Lung (tissue), 12 donors: ENCODE data around the gene IGSF21. TPM values are rescaled to one million over a fixed set of nuclear protein-coding genes. Genes with fewer than 3 reads are reported as not detected.

Source experiments
- ATAC-seq: fragments of 200-7000 bp; cut with Tn5 transposase; one replicate; pipeline ENCODE4 v1.9.1; 2020; ENCODE audit warnings: moderate number of reproducible peaks; ENCODE audit not compliant: insufficient read depth, low FRiP score
- DNase-seq, 3 donors: peaks; one replicate each; pipeline ENCODE4 v3.0.0-alpha.2; 2013 to 2017
- H3K27ac ChIP-seq, 2 donors: one replicate each; pipeline ENCODE4 v1.5.1; 2013; ENCODE audit warnings: mild to moderate bottlenecking in 2 of 2, moderate library complexity in 2 of 2, control low read depth in 1 of 2, inconsistent platforms in 1 of 2, low read depth in 1 of 2, low read length in 1 of 2
- H3K27me3 ChIP-seq, 3 donors: one replicate each; pipeline ENCODE4 v1.5.1; 2013; ENCODE audit warnings: low read length in 2 of 3; ENCODE audit not compliant: control insufficient read depth in 3 of 3, insufficient read depth in 3 of 3
- H3K36me3 ChIP-seq, 4 donors: one replicate each; pipeline ENCODE4 v1.5.1; 2013; ENCODE audit warnings: low read length in 4 of 4, mild to moderate bottlenecking in 1 of 4, moderate library complexity in 1 of 4; ENCODE audit not compliant: control insufficient read depth in 4 of 4, insufficient read depth in 4 of 4
- H3K4me1 ChIP-seq, 5 donors: one replicate each; pipeline ENCODE4 v1.5.1; 2013; ENCODE audit warnings: low read length in 5 of 5, mild to moderate bottlenecking in 2 of 5, moderate library complexity in 1 of 5; ENCODE audit not compliant: control insufficient read depth in 5 of 5, insufficient read depth in 5 of 5
- H3K4me3 ChIP-seq: one replicate; pipeline ENCODE4 v1.5.1; 2013; ENCODE audit warnings: mild to moderate bottlenecking, control low read depth, moderate library complexity
- H3K9ac ChIP-seq, 2 donors: one replicate each; pipeline ENCODE4 v1.5.1; 2013; ENCODE audit warnings: low read length in 2 of 2, control low read depth in 1 of 2; ENCODE audit not compliant: insufficient read depth in 1 of 2
- H3K9me3 ChIP-seq, 4 donors: one replicate each; pipeline ENCODE4 v1.5.1; 2013; ENCODE audit warnings: low read length in 3 of 4, mild to moderate bottlenecking in 1 of 4, moderate library complexity in 1 of 4; ENCODE audit not compliant: control insufficient read depth in 4 of 4, insufficient read depth in 3 of 4
- WGBS, 2 donors: extraction: QIAGEN DNeasy Blood & Tissue Kit; methylation state at CpG; one replicate each; pipeline ENCODE4 v1.1.7; 2013; 5-methylcytosine and 5-hydroxymethylcytosine counted together
- polyA plus RNA-seq, 2 donors: library from polyadenylated mRNA; stranded (reverse); fragments of 200-250 nt; gene quantifications; one replicate each; pipeline ENCODE4 v1.2.1, GENCODE V29; 2013
- total RNA-seq, 2 donors: library from RNA; depleted of rRNA in 1 of 2; stranded (reverse); fragments of >200 nt in 1 of 2; gene quantifications; one replicate each; pipeline ENCODE4 v1.2.1, GENCODE V29; 2014 to 2021
- TF ChIP-seq, protein P1 (sequence below): IDR thresholded peaks from 2 replicates; pipeline ENCODE4 v1.5.1; 2012; ENCODE audit warnings: mild to moderate bottlenecking; ENCODE audit errors: control extremely low read depth, extremely low read depth
- donor health status: control.
- donor health status: control.
- donor health status: Bipolar disorder and iron deficiency.
- donor health status: healthy.
- donor health status: DM: yes; HTN: yes; CAD: no.

IGSF21 gene
- total and polyA plus RNA-seq, 4 donors, result 0.18 to 2.6 (median 0.62) TPM

DNA sequence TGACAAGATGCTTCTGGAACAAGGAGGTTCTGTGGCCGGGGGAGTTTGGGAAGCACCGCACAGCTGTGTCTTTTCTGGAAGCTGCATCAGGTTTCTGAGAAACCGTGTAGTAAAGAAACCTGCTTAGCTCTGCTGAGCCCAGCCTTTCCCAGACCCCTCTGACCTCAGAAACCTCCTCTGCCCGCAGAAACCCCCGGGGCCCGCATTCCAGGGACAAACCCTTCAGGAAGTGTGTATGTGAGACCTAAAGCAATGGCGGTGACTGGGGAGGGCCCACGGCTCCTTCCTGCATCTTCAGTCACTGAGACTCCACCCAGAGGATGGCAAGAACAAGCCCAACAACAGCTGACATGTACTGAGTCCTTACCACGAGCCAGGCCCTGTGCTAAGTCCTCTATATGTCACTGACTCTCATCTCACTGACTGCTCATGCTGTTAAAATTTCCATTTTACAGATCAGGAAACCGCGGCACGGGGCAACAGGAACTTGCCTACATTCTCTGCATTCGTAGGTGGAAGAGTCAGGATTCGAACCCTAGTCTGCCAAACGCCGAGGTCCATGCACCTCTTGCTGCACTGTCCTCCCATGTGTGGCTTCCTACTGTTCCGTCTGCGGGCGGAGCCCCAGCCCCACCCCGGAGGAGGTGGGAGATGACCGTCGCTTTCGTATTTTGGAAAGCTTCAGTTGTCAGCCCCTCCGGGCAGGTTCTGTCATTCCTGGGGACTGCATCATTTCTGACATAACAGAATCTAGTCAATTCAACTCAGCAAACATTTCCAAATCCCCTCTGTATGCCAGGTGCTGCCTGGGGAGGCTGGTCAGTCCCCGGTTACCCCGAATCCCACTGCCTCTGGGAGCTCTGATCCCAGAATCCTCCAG lies 299.8 kb downstream of the IGSF21 start:
- no peak overlapping the region for H3K4me3 ChIP-seq
- DNase-seq, result no peak
- no peak for ATAC-seq

DNA sequence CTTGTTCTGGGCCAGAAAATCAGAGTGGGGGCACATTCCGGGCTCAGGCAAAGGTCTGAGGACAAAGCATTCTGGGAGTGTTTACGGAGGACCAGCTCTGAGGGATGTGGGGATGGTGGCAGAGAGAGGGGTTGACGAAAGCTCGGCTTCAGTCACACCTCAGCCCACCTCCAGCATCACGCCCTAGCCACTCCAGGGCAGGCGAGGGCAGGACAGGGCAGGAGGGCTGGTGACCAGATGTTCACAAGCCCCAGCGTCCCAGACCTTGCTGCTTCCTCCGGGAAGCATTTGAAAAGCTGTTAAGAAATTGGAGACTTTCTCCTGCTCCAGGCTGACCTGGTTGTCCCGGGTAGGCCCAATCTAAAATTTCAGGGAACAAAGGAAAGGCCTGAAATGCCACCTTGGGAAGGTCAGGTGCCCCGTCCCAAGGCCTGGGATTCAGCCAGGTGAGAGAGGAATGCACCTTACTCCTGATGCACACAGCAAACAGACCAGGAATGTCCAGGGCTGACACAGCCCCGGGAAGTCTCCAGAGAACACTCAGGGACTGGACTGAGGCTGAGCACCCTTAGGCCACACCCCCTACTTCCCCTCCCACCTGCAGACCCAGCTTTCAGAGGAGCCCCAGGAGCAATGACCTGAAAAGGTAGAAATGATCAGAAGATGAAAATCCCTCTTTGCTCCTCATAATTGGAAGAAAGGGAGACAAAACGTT lies 301.2 kb downstream of the IGSF21 start:
- Histone ChIP-seq H3K36me3 (no peaks in the 10 kb centered on the region), H3K4me3 (no peak overlapping the region), H3K4me1 (no peaks in the 10 kb centered on the region), H3K9me3 (peaks cover 0 to 27% (median 2%) of the 10 kb centered on the region in 4 donors), H3K9ac (no peak overlapping the region), H3K27ac (no peak overlapping the region), H3K27me3 (no peaks in the 10 kb centered on the region)
- ATAC-seq (no peak), DNase-seq (no peak)
- 47 to 64% methylated on average over 12 of the region's 12 CpGs for WGBS, 2 donors
- TF ChIP-seq, protein P1, sequence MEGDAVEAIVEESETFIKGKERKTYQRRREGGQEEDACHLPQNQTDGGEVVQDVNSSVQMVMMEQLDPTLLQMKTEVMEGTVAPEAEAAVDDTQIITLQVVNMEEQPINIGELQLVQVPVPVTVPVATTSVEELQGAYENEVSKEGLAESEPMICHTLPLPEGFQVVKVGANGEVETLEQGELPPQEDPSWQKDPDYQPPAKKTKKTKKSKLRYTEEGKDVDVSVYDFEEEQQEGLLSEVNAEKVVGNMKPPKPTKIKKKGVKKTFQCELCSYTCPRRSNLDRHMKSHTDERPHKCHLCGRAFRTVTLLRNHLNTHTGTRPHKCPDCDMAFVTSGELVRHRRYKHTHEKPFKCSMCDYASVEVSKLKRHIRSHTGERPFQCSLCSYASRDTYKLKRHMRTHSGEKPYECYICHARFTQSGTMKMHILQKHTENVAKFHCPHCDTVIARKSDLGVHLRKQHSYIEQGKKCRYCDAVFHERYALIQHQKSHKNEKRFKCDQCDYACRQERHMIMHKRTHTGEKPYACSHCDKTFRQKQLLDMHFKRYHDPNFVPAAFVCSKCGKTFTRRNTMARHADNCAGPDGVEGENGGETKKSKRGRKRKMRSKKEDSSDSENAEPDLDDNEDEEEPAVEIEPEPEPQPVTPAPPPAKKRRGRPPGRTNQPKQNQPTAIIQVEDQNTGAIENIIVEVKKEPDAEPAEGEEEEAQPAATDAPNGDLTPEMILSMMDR, result no peak

More for the DNA sequence above, 299.8 kb downstream of the IGSF21 start:
- no peak overlapping the region for H3K27ac ChIP-seq
- H3K27me3 ChIP-seq, result no peaks in the 10 kb centered on the region
- no peak overlapping the region for H3K9ac ChIP-seq
- H3K4me1 ChIP-seq, result no peaks in the 10 kb centered on the region
- H3K9me3 ChIP-seq, result peaks cover 0 to 25% (median 2%) of the 10 kb centered on the region in 4 donors
- WGBS, 2 donors, result 66% methylated on average over 26 of the region's 26 CpGs
- H3K36me3 ChIP-seq, result no peaks in the 10 kb centered on the region
- TF ChIP-seq, protein P1, result no peak

DNA sequence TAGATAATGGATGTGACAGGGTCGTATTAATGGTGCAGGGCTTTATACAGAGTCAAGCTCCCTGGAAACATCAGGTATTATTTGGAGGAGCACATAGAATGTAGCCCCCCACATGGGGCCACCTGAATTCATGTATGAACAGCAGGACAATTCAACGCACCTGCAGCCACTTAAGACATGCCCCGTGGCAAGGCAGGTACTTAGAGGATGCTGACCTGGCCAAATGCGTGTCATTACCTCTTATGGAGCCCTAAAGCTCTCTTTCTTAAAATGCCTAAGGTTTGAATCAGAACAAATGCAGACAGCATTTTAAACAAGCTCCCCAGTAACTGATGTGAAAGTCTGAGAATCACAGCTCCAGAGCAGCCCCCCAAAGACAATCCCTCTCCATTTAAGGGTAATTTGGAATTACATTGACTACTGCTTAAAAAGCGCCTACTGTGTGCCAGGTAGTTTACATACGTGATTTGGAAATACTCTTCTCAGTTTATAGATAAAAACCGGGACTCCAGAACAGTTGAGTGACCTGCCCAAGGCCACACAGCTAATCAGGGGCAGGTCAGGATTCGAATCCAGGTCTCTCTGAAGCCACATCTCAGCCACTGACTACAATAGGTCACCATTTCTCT lies 302.1 kb downstream of the IGSF21 start:
- peaks cover 0 to 20% (median 2%) of the 10 kb centered on the region in 4 donors for H3K9me3 ChIP-seq
- H3K9ac ChIP-seq, result no peak overlapping the region
- H3K4me1 ChIP-seq, result no peaks in the 10 kb centered on the region
- H3K27me3 ChIP-seq, result no peaks in the 10 kb centered on the region
- H3K36me3 ChIP-seq, result no peaks in the 10 kb centered on the region
- TF ChIP-seq, protein P1, result no peak
- H3K4me3 ChIP-seq, result no peak overlapping the region
- no peak for ATAC-seq
- H3K27ac ChIP-seq, result no peak overlapping the region
- no peak for DNase-seq
- 75 to 79% methylated on average over 8 of the region's 8 CpGs for WGBS, 2 donors
